Liver (tissue), 9 donors: ENCODE results near the gene IGSF1. TPM values are rescaled to one million over a fixed set of nuclear protein-coding genes. Genes with fewer than 3 reads are reported as not detected.

Experiments used
- DNase-seq: peaks from one replicate; pipeline ENCODE4 v3.0.0-alpha.2; 2017; ENCODE audit warnings: low spot score
- H3K27ac ChIP-seq, 2 donors: one replicate each; pipeline ENCODE4 v1.7.0; 2013; ENCODE audit warnings: inconsistent platforms in 2 of 2, low read length in 2 of 2, control low read depth in 1 of 2, low read depth in 1 of 2, mild to moderate bottlenecking in 1 of 2
- H3K27me3 ChIP-seq, 4 donors: one replicate each; pipeline versions ENCODE4 v1.6.1 to v1.7.0; 2013; ENCODE audit warnings: low read length in 3 of 4, inconsistent platforms in 1 of 4, mild to moderate bottlenecking in 1 of 4, moderate library complexity in 1 of 4; ENCODE audit not compliant: control insufficient read depth in 4 of 4, insufficient read depth in 4 of 4
- H3K36me3 ChIP-seq, 4 donors: one replicate each; pipeline versions ENCODE4 v1.6.1 to v1.7.0; 2013; ENCODE audit warnings: low read length in 3 of 4, mild to moderate bottlenecking in 3 of 4, low read depth in 1 of 4, moderate library complexity in 1 of 4; ENCODE audit not compliant: control insufficient read depth in 4 of 4, insufficient read depth in 3 of 4
- H3K4me1 ChIP-seq, 4 donors: one replicate each; pipeline versions ENCODE4 v1.6.1 to v1.7.0; 2013; ENCODE audit warnings: low read length in 3 of 4, mild to moderate bottlenecking in 3 of 4, moderate library complexity in 1 of 4; ENCODE audit not compliant: control insufficient read depth in 4 of 4, insufficient read depth in 4 of 4
- H3K4me3 ChIP-seq, 3 donors: one replicate each; pipeline versions ENCODE4 v1.6.1 to v1.7.0; 2013; ENCODE audit warnings: low read length in 3 of 3, control low read depth in 1 of 3, low read depth in 1 of 3, mild to moderate bottlenecking in 1 of 3
- H3K9ac ChIP-seq, 2 donors: one replicate each; pipeline ENCODE4 v1.7.0; 2013; ENCODE audit warnings: low read length in 2 of 2, mild to moderate bottlenecking in 2 of 2, moderate library complexity in 2 of 2, control low read depth in 1 of 2, low read depth in 1 of 2
- H3K9me3 ChIP-seq, 4 donors: one replicate each; pipeline versions ENCODE4 v1.6.1 to v1.7.0; 2013; ENCODE audit warnings: low read length in 3 of 4; ENCODE audit not compliant: control insufficient read depth in 4 of 4
- EGR1 ChIP-seq, 2 donors: IDR thresholded peaks; 2 replicates each; pipeline ENCODE4 v1.6.1; 2016 to 2018; ENCODE audit warnings: antibody characterized with exemption in 2 of 2, low read depth in 2 of 2
- FOXA1 ChIP-seq: IDR thresholded peaks from 2 replicates; pipeline ENCODE4 v1.6.1; 2016; ENCODE audit warnings: antibody characterized with exemption
- GABPA ChIP-seq, 2 donors: IDR thresholded peaks in 1 of 2; conservative IDR thresholded peaks in 1 of 2; 2 replicates each; pipeline ENCODE4 v1.6.1; 2016; ENCODE audit warnings: antibody characterized with exemption in 2 of 2, mild to moderate bottlenecking in 1 of 2, moderate library complexity in 1 of 2
- HNF4A ChIP-seq, 2 donors: conservative IDR thresholded peaks; 2 replicates each; pipeline ENCODE4 v1.6.1; 2016; ENCODE audit warnings: antibody characterized with exemption in 2 of 2, mild to moderate bottlenecking in 2 of 2
- HNF4G ChIP-seq: IDR thresholded peaks from 2 replicates; pipeline ENCODE4 v1.6.1; 2016; ENCODE audit warnings: antibody characterized with exemption
- NR2F2 ChIP-seq: IDR thresholded peaks from 2 replicates; pipeline ENCODE4 v1.6.1; 2016; ENCODE audit warnings: antibody characterized with exemption
- RAD21 ChIP-seq, 2 donors: IDR thresholded peaks; 2 replicates each; pipeline ENCODE4 v1.6.1; 2016; ENCODE audit warnings: antibody characterized with exemption in 2 of 2, mild to moderate bottlenecking in 2 of 2
- REST ChIP-seq: IDR thresholded peaks from 2 replicates; pipeline ENCODE4 v1.6.1; 2016; ENCODE audit warnings: antibody characterized with exemption, mild to moderate bottlenecking
- SP1 ChIP-seq: IDR thresholded peaks from 2 replicates; pipeline ENCODE4 v1.6.1; 2018; ENCODE audit warnings: antibody characterized with exemption, mild to moderate bottlenecking
- TAF1 ChIP-seq: conservative IDR thresholded peaks from 2 replicates; pipeline ENCODE4 v1.6.1; 2016; ENCODE audit warnings: antibody characterized with exemption, mild to moderate bottlenecking
- YY1 ChIP-seq: IDR thresholded peaks from 2 replicates; pipeline ENCODE4 v1.6.1; 2016; ENCODE audit warnings: antibody characterized with exemption, mild to moderate bottlenecking
- ZBTB33 ChIP-seq: IDR thresholded peaks from 2 replicates; pipeline ENCODE4 v1.6.1; 2016; ENCODE audit warnings: antibody characterized with exemption
- WGBS: extraction: QIAGEN DNeasy Blood & Tissue Kit; methylation state at CpG from one replicate; pipeline ENCODE4 v1.1.7; 2013; 5-methylcytosine and 5-hydroxymethylcytosine counted together
- polyA plus RNA-seq, 2 donors: library from polyadenylated mRNA; stranded (reverse) in 1 of 2; unstranded in 1 of 2; fragments of 200-250 nt in 1 of 2; fragments of >200 nt in 1 of 2; fragmentation: Nextera tagmentation in 1 of 2; extraction: Ambion mirVana in 1 of 2; gene quantifications; one replicate each; pipeline versions ENCODE4 v1.2.1 to v1.2.3, GENCODE V29; 2013 to 2015
- total RNA-seq, 2 donors: library from RNA; depleted of rRNA; stranded (reverse); fragments of >200 nt; gene quantifications; one replicate each; pipeline ENCODE4 v1.2.3, GENCODE V29; 2014
- TF ChIP-seq, protein P1 (sequence below): IDR thresholded peaks from 2 replicates; pipeline ENCODE4 v1.6.1; 2016; ENCODE audit warnings: antibody characterized with exemption
- donor health status: healthy.
- donor health status: healthy.
- donor health status: healthy.
- donor health status: healthy.
- donor health status: healthy.

IGSF1 gene
- total and polyA plus RNA-seq, 4 donors, result 0.15 to 50.7 (median 0.19) TPM

DNA sequence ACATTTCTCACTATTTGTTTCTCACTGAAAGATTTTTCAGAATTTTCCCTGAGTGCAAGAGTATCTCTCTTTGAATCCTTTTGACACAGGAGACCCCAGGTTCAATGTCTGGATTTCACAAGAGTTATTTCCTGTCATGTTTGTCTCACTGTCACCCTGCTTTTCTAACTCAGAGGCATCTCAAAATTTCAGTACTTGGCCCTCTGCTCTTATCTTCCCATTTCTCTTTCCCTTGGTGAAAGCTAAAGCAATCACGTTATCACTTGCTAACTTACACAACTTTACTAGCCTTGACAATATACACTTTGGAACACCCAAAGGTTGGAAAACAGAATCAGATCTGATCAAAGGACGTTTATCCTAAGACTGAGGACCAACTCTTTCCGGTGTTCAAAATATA is 17.3 kb downstream of the IGSF1 start:
- DNase-seq, result no peak
- Histone ChIP-seq H3K9me3 (no peaks in the 10 kb centered on the region), H3K27ac (no peak overlapping the region), H3K27me3 (peaks cover 0 to 2% (median 0%) of the 10 kb centered on the region in 4 donors), H3K4me1 (no peaks in the 10 kb centered on the region), H3K36me3 (no peaks in the 10 kb centered on the region), H3K4me3 (no peak overlapping the region), H3K9ac (no peak overlapping the region)
- TF ChIP-seq HNF4G, result no peak
- TF ChIP-seq HNF4A (conservative IDR thresholded peaks at IDR 0.05), result peak in 1 of 2 donors; percentile 36
- WGBS, result 21% methylated on average over 3 of the region's 3 CpGs

- Histone ChIP-seq H3K27ac (no peak overlapping the region), H3K4me3 (no peak overlapping the region), H3K4me1 (no peaks in the 10 kb centered on the region), H3K36me3 (no peaks in the 10 kb centered on the region), H3K9ac (no peak overlapping the region), H3K9me3 (no peaks in the 10 kb centered on the region), H3K27me3 (peaks cover 0 to 2% (median 0%) of the 10 kb centered on the region in 4 donors)
- 27% methylated on average over 3 of the region's 3 CpGs for WGBS
- DNase-seq, result no peak
- TF ChIP-seq TAF1 (no peak), RAD21 (IDR thresholded peaks at IDR 0.05) (no peak)
These were observed 17.8 kb downstream of the IGSF1 start for GRCh38 chrX:131271274-131271673.

GRCh38 chrX:131270080-131270479 is 19.0 kb downstream of the IGSF1 start:
- Histone ChIP-seq H3K4me1 (no peaks in the 10 kb centered on the region), H3K27ac (no peak overlapping the region), H3K9ac (no peak overlapping the region), H3K36me3 (no peaks in the 10 kb centered on the region), H3K27me3 (peaks cover 0 to 2% (median 0%) of the 10 kb centered on the region in 4 donors), H3K4me3 (no peak overlapping the region), H3K9me3 (no peaks in the 10 kb centered on the region)
- no peak for DNase-seq
- TF ChIP-seq YY1 (no peak), TAF1 (no peak), HNF4A (conservative IDR thresholded peaks at IDR 0.05) (no peak), ZBTB33 (no peak), FOXA1 (no peak)
- 73% methylated on average over 1 of the region's 1 CpG for WGBS

DNA sequence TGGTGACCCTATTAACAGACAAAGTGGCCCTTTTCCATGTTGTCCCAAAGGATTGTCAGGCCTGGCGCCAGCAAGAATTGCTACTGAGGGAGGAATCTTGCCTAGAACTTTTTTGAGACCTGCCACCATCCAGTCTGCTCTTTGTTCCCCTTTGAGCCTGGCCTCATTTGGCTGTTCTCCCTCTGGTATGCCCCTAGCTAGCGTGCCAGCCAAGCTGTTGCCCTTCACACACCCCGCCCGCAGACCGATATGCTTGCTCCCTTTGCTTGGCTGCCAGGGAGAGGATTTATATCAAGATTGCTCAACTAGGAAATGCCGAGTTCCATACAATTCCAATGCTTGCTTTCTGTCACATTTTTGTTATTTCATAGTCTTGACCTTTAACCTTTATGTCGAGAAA is 24.4 kb downstream of the IGSF1 start:
- no peak overlapping the region for H3K4me3 ChIP-seq
- no peak for TF ChIP-seq RAD21 (IDR thresholded peaks at IDR 0.05)
- no peak for TF ChIP-seq FOXA1
- TF ChIP-seq ZBTB33, result no peak
- TF ChIP-seq NR2F2, result no peak
- no peak for TF ChIP-seq YY1
- TF ChIP-seq REST, result no peak
- TF ChIP-seq HNF4G, result no peak
- TF ChIP-seq GABPA (IDR thresholded peaks at IDR 0.05 in 1 of 2, conservative IDR thresholded peaks at IDR 0.05 in 1 of 2), result no peak
- TF ChIP-seq SP1, result no peak
- no peak for TF ChIP-seq HNF4A (conservative IDR thresholded peaks at IDR 0.05)
- TF ChIP-seq, protein P1, sequence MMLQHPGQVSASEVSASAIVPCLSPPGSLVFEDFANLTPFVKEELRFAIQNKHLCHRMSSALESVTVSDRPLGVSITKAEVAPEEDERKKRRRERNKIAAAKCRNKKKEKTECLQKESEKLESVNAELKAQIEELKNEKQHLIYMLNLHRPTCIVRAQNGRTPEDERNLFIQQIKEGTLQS, result no peak
- no peak for TF ChIP-seq EGR1 (IDR thresholded peaks at IDR 0.05; ENCODE audit: low read depth in 2 of 2)
- no peaks in the 10 kb centered on the region for H3K36me3 ChIP-seq
- no peaks in the 10 kb centered on the region for H3K4me1 ChIP-seq
- no peak overlapping the region for H3K27ac ChIP-seq
- no peak overlapping the region for H3K9ac ChIP-seq
- no peaks in the 10 kb centered on the region for H3K27me3 ChIP-seq
- H3K9me3 ChIP-seq, result no peaks in the 10 kb centered on the region
- DNase-seq, result no peak
- WGBS, result 85% methylated on average over 7 of the region's 7 CpGs
